Stimulated activated CD8-positive, alpha-beta memory T cell treated with anti-CD3 and anti-CD28 coated beads, Interleukin-4, amount 100 ng/mL, for 4 hours (primary cell): ENCODE data around the gene SPOCK3.
"Not testable (repeated sequence)": the region's sequence is repeated elsewhere in the genome, so short reads cannot be mapped to it uniquely, and the experiment has no call there.

ENCODE experiments used
- DNase-seq, 2 donors: peaks; one replicate each; pipeline ENCODE4 v3.0.0-alpha.2; 2020; ENCODE audit warnings: low read depth in 2 of 2, low spot score in 1 of 2

Gene SPOCK3

DNA sequence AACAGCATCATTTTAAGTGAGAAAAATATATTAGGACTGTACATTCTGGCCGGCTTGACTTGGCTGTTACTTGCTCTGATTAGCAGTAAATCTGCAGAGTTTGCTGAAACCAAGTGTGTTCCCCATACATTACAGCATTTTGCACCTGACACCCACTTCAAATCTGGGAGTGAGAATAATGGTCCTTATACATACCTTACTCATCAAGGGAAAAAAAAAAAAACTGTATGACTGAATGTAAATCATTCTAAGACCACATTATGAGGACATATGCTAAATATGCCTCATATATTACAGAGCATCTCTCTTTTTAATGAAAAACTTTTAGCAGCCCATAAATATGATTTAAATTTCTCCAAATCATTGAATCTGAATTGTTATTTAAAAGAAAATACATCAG is 406.7 kb downstream of the SPOCK3 start:
- no peak for DNase-seq

DNA sequence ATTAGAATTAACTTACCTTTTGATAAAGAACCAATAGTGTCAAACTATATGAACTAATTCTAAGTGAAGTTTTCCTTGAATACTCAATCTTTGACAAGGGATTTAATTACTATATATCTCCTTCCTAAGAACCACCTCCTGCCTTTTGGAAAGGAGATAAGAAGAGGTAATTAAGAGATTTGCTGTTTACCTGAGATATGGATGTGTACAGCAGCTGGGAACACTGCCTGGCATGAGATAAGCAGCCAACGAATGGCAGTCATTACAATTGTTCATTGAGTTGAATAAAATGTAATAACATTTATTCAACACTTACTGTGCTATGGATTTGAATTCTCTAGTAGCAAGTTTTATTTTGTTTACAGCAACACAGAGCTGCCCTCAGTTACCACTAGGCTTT is 407.1 kb downstream of the SPOCK3 start:
- no peak for DNase-seq

- no peak for DNase-seq
Observed at GRCh38 chr4:166823848-166824247, 410.4 kb downstream of the SPOCK3 start.

GRCh38 chr4:166823126-166823525 is 411.2 kb downstream of the SPOCK3 start:
- no peak for DNase-seq

DNA sequence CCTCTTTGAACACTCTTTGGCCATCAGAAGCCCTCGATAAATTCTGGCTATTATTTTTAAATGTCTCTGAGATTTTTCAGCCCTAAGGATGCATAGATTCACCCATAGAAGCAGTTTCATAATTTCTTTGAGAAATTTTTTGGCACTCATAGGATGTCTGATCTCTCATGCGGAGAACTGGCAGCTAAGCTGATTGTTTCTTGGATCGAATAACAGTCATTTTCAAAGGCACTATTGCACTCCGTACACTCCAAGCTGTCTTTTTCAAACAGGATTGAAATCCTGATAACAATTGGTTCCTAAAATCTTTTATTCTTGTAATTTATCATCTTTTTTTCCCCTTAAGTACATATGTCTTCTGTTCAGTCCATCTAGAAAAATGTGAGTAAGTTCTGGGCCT is 411.9 kb downstream of the SPOCK3 start:
- DNase-seq = no peak

DNA sequence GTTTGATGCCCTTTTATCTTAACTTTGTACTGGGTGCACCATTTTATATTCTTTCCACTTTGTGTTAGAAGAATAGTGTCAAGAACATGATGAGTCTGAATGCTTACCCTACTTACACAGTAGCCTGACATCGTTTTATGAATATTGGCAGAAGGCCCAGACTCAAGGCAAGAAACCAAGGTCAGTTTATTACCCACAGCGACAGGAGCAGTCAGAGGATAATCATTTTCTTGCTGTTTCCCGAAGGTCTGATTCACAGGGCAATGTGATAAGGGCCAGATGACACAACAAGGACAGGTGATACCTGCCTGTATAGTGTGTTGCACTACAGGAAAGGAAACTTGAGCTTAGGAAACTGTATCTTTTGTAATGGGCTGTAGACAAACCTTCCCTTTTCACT is 417.4 kb downstream of the SPOCK3 start:
- DNase-seq = no peak

- no peak for DNase-seq
Observed at GRCh38 chr4:166808380-166808779, 425.9 kb downstream of the SPOCK3 start.

DNA sequence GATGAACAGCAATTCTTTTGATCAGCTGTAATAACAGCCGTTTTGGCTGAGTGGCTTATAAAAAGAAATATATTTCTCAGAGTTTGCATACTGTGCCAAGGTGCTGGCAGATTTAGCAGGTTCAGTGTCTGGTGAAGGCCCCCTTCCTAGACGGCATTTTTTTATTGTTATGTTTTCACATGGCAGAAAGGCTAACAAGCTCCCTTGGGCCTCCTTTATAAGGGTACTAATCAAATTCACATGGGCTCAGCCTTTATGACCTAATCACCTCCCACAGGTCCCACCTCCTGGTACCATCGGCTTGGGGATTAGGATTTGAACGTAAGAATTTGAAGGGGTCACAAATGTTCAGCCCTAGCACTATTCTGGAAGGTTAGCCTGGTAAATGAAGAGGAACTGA is 431.9 kb downstream of the SPOCK3 start:
- DNase-seq = no peak

- no peak for DNase-seq
Observed at GRCh38 chr4:166798126-166798525, 436.2 kb downstream of the SPOCK3 start.

- DNase-seq = no peak
Observed at GRCh38 chr4:166777760-166778159, 456.5 kb downstream of the SPOCK3 start.

- DNase-seq = no peak
Observed at GRCh38 chr4:166763018-166763417, 471.3 kb downstream of the SPOCK3 start.

DNA sequence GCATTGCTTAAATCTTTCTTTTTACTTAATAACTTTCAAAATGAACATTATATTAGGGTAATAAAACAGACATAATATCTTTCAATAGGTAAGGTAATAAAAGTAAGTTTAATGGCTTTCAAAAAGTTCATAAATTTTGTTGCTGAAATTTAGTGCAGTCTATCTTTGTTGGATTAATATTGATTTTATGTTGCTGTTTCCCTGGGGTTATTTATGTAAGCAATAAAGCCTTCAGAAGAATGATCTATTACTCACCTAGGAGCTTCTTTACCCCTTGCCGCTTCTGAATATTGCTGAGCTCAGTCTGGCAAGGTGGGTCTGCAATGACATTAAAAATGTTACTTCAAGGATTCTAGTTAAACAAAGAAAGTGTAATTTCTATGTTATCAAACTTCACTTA is 492.6 kb downstream of the SPOCK3 start:
- no peak for DNase-seq

DNA sequence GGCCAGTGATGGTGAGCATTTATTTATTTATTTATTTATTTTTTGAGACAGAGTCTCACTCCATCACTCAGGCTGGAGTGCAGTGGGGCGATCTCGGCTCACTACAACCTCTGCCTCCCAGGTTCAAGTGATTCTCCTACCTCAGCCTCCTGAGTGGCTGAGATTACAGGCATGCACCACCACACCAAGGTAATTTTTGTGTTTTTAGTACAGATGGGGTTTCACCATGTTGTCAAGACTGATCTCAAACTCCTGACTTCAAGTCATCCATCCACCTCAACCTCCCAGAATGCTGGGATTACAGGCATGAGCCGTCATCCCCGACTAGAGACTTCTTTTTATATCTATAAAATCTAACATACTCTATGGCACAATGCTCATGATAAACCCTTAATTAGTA is 495.1 kb downstream of the SPOCK3 start:
- DNase-seq = not testable (repeated sequence)

GRCh38 chr4:166737430-166737829 is 496.9 kb downstream of the SPOCK3 start:
- DNase-seq = no peak

- no peak for DNase-seq
Observed at GRCh38 chr4:166735553-166735952, 498.7 kb downstream of the SPOCK3 start.

DNA sequence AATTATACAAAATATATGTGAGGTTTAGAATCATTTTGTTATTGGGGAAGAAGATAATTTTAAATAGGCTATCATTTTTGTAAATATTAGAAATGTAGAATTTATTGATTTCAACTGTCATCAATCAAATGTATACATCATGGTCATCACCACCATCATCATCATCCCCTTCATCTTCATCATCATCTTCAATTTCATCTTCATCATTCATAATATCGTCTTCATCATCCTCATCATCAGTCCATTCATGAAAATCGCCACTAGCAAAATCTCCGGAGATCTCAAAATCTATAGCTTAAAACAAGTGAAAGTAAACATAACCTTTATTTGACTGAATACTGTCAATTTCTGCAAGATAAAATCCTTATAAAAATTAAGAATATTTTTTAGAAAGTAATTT is 499.5 kb downstream of the SPOCK3 start:
- no peak for DNase-seq

- DNase-seq = no peak
Observed at GRCh38 chr4:166733686-166734085, 500.6 kb downstream of the SPOCK3 start.

- no peak for DNase-seq
Observed at GRCh38 chr4:166726832-166727231, 507.5 kb downstream of the SPOCK3 start.

DNA sequence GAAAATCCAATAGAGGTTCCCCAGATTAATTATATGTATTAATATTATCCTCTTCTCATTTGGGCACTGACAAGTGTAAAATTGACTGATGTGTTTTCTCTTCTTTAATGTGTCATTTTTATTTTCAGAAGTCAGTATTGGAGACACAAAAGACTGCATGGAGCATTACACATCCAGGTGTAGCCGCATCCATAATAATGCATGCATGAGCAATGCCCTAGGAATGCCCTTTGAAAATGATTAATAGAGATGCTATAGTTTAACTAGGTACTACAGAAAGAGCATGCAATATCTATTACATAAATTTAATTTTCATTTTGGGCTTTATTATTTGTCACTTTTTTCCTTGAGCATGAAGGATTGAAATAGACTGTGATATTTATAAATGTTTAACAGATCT is 509.9 kb downstream of the SPOCK3 start:
- no peak for DNase-seq

- no peak for DNase-seq
Observed at GRCh38 chr4:166723532-166724140, 510.7 kb downstream of the SPOCK3 start.

DNA sequence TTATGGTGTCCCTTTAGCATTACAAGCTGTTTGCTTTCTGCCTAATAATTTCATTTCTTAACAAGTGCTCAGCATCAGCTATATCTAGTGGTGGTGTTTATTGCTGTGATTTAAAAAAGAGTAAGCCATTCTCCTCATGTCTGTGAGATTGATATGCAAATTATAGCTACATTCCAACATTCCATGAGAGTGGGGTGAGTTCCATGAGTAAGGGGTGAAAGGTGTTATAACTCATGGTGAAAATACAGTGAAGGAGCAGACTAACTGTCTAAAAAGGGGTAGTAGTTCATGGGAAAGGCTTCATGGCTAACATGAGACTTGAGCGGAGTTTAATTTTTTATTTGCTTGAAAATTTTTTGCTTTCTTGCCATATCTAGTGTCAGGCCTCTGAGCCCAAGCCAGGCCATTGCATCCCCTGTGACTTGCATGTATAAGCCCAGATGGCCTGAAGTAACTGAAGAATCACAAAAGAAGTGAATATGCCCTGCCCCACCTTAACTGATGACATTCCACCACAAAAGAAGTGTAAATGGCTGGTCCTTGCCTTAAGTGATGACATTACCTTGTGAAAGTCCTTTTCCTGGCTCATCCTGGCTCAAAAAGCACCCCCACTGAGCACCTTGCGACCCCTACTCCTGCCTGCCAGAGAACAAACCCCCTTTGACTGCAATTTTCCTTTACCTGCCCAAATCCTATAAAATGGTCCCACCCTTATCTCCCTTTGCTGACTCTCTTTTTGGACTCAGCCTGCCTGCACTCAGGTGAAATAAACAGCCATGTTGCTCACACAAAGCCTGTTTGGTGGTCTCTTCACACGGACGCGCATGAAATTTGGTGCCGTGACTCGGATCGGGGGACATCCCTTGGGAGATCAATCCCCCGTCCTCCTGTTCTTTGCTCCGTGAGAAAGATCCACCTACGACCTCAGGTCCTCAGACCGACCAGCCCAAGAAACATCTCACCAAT is 518.3 kb downstream of the SPOCK3 start:
- DNase-seq = not testable (repeated sequence)

DNA sequence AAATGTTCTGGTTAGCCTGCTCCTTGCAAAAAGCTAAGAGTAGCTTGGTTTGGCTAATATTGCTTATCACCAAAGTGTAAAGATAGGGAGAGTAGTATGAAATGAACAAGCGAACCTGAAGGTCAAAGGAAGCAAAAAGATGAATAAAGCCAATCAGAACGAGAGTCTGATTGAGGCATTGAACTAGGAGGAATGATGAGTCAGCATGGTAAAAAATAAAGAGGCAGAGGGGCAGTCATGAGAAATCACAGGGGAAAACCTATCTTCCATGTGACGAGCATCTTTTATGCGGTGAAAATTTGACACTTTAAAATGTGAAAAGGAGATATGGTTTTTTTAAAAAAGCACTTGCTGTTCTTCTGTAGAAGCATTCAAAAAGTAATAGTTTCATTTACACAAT is 533.7 kb downstream of the SPOCK3 start:
- DNase-seq = no peak

- DNase-seq = no peak
Observed at GRCh38 chr4:166688835-166689234, 545.5 kb downstream of the SPOCK3 start.
